ENCODE results near the gene NR0B1. TPM values are rescaled to one million over a fixed set of nuclear protein-coding genes. Genes with fewer than 3 reads are reported as not detected.

Gene NR0B1
- 0.21 TPM for total RNA-seq

- DNase-seq (ENCODE audit: low spot score in 2 of 2), result no peak
- peak within 1 kb of the TSS; percentile 44 to 56 for H3K4me3 ChIP-seq
- H3K27me3 ChIP-seq, result no peaks in the 10 kb centered on the region
- H3K4me1 ChIP-seq, result no peaks in the 10 kb centered on the region
- no peaks in the 10 kb centered on the region for H3K36me3 ChIP-seq
- no peak for TF ChIP-seq CTCF (IDR thresholded peaks at IDR 0.05)
- no peaks in the 10 kb centered on the region for H3K9me3 ChIP-seq
- H3K27ac ChIP-seq, result no peak within 1 kb of the TSS
- intact Hi-C loops (cut with DNase I), result no loop called here
Observed at GRCh38 chrX:30309139-30309571, at the start of gene NR0B1. Gene NR0B1, minus strand, starts transcription at chrX:30309390. Its CDS starts 27 bp downstream, at chrX:30309363.

GRCh38 chrX:30349946-30350345, 40.8 kb upstream of the NR0B1 start:
- Histone ChIP-seq H3K36me3 (no peaks in the 10 kb centered on the region), H3K27me3 (no peaks in the 10 kb centered on the region)
- intact Hi-C loops (cut with DNase I), result no loop called here

GRCh38 chrX:30343206-30343605, 34.0 kb upstream of the NR0B1 start:
- intact Hi-C loops (cut with DNase I), result no loop called here
- Histone ChIP-seq H3K4me3 (no peak overlapping the region), H3K4me1 (no peaks in the 10 kb centered on the region), H3K27me3 (no peaks in the 10 kb centered on the region), H3K27ac (no peak overlapping the region), H3K36me3 (no peaks in the 10 kb centered on the region), H3K9me3 (no peaks in the 10 kb centered on the region)
- DNase-seq (ENCODE audit: low spot score in 2 of 2), result no peak
- TF ChIP-seq CTCF (IDR thresholded peaks at IDR 0.05), result no peak

More at GRCh38 chrX:30349946-30350345, 40.8 kb upstream of the NR0B1 start:
- TF ChIP-seq CTCF (IDR thresholded peaks at IDR 0.05), result no peak
- no peaks in the 10 kb centered on the region for H3K4me1 ChIP-seq
- H3K9me3 ChIP-seq, result peaks cover 0 to 12% of the 10 kb centered on the region in 2 donors
- no peak overlapping the region for H3K27ac ChIP-seq
- H3K4me3 ChIP-seq, result no peak overlapping the region
- no peak for DNase-seq (ENCODE audit: low spot score in 2 of 2)

GRCh38 chrX:30340753-30341152, 31.6 kb upstream of the NR0B1 start:
- H3K4me3 ChIP-seq, result no peak overlapping the region
- H3K4me1 ChIP-seq, result no peaks in the 10 kb centered on the region
- TF ChIP-seq CTCF (IDR thresholded peaks at IDR 0.05), result no peak
- intact Hi-C loops (cut with DNase I), result no loop called here
- no peaks in the 10 kb centered on the region for H3K27me3 ChIP-seq
- no peak for DNase-seq (ENCODE audit: low spot score in 2 of 2)
- no peaks in the 10 kb centered on the region for H3K9me3 ChIP-seq
- no peaks in the 10 kb centered on the region for H3K36me3 ChIP-seq
- H3K27ac ChIP-seq, result no peak overlapping the region

GRCh38 chrX:30327762-30328161, 18.6 kb upstream of the NR0B1 start:
- no peak for DNase-seq (ENCODE audit: low spot score in 2 of 2)
- H3K36me3 ChIP-seq, result no peaks in the 10 kb centered on the region
- no peaks in the 10 kb centered on the region for H3K4me1 ChIP-seq
- TF ChIP-seq CTCF (IDR thresholded peaks at IDR 0.05), result no peak
- no peak overlapping the region for H3K4me3 ChIP-seq
- no peaks in the 10 kb centered on the region for H3K27me3 ChIP-seq
- no peaks in the 10 kb centered on the region for H3K9me3 ChIP-seq
- H3K27ac ChIP-seq, result no peak overlapping the region
- intact Hi-C loops (cut with DNase I), result no loop called here

GRCh38 chrX:30317308-30317707, 8.1 kb upstream of the NR0B1 start:
- intact Hi-C loops (cut with DNase I), result no loop called here
- Histone ChIP-seq H3K4me3 (no peak overlapping the region), H3K36me3 (no peaks in the 10 kb centered on the region), H3K27ac (no peak overlapping the region), H3K4me1 (no peaks in the 10 kb centered on the region), H3K27me3 (no peaks in the 10 kb centered on the region), H3K9me3 (no peaks in the 10 kb centered on the region)
- no peak for DNase-seq (ENCODE audit: low spot score in 2 of 2)
- TF ChIP-seq CTCF (IDR thresholded peaks at IDR 0.05), result no peak
